Renal cortex interstitium (tissue), 11 donors: Measurements from ENCODE around the gene MICU2. TPM values are rescaled to one million over a fixed set of nuclear protein-coding genes. Genes with fewer than 3 reads are reported as not detected.
A peak's percentile ranks its signal among the peaks of the same experiment; 100 is the strongest.

ENCODE experiments used
- DNase-seq, 11 donors: peaks; one replicate each; pipeline ENCODE4 v3.0.0-alpha.2; 2013; ENCODE audit warnings: low read depth in 9 of 11, low spot score in 4 of 11; ENCODE audit errors: extremely low read depth in 1 of 11
- polyA plus RNA-seq, 3 donors: library from polyadenylated mRNA; unstranded; fragments of 120-200 nt; gene quantifications; one replicate each; pipeline ENCODE4 v1.2.1, GENCODE V29; 2013; ENCODE audit not compliant: insufficient read length in 3 of 3

MICU2 gene
- polyA plus RNA-seq, 3 donors = 92.3 to 114 (median 107) TPM

DNA sequence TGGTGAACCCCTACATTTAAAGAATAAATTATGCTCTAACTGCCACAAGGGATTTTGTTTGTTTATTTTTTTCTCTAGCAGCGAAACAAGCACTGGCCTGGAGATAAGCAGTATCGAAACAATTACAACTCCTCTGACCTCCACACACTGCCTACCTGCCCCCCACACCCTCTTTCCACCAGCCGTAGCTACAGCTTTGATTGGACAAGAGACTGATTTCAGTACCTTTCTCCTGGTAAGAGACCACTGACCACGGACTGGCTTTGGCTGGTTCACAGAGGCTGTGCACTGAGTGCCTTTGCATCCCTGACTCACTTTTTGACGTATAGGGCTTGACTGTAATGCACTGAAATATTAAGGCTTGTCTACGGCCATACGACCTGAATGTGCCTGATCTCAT, 137.4 kb downstream of the MICU2 start:
- no peak for DNase-seq

DNA sequence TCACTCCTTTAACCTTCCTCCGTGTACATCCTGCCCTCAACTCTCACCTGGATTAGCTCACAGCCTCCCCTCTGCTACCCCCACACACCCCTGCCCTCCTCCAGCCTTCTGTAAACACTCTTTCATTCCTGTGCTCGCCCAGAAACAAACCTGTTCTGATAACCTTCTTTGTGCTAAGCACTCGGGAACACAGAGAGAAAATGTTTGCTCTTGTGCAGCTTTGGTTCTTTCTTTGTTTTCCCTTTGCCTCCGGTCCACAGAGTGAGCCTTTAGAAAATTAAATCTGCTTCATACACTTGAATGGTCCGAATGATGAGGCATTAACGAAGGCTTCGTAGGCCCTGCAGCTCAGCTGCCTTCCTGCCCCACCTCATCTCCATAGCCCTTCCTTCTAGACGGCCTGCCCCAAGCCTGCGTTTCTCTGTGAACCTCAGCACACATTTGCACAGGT, 138.2 kb downstream of the MICU2 start:
- no peak for DNase-seq

DNA sequence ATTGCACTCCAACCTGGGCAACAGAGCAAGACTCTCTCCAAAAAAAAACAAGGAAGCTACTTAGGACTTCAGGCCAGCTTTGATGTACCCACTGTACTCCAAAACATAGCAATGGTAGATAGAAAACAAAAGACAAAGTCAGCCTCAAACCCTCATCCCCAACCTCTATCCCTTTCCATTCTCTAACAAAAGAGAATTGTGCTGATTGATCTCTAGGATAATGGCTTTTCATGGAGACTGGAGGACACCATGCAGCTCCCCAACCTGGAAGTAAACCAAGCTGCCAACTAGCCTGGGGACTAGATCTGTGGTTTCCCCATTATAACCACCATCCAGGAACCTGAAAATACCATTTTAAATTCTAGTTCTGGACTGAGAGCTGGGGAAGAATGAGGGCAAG, 140.5 kb downstream of the MICU2 start:
- DNase-seq = no peak

GRCh38 chr13:21461131-21461530, 142.8 kb downstream of the MICU2 start:
- DNase-seq = no peak

DNA sequence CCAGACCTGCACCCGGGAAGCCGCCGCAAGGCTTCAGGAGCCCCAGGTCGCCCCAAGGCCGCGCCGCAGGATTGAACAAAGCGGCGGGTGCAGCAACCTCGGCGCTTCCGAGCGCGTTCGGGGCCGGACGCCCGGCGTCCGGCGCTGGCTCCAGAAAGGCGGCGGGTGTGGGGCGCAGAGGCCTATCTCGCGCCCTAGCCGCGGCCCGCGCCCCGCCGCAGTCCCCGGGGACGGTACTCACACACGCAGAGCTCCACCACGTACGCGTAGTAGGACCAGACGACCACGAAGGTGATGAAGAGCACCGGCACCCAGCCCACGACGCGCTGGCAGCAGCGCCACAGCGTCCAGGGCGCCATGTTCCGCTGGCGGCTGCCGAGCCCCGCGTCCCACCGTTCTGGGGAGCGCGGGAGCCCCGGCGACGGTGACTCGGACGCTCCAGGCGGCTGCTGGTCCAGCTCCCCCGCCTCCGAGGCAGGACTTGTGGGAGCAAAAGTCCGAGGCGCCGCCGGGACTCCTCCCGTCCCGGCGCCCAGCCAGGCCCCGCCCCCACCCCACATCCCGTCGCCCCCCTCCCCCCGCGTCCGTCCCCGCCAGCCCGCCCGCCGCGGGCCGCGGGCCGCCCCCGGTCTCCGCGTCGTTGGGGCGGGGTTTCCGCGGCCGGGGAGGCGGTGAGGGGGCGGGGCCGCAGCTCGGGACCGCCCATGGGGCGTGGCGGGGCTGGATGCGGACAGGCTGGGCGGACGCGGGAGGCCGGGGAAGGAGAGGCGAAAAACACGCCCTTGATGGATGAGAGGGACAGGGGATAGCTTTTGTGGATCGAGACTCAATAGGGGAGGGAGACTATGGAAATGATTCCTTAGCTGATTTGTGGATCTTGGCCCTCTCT, 144.9 kb downstream of the MICU2 start, which contains the start of gene ZDHHC20:
ZDHHC20 (minus strand) TSS at position 491 of the 889 bp plus-strand sequence; CDS start at position 359, 132 bp downstream.
- peak; percentile 47 to 88 (median 74) for DNase-seq

DNA sequence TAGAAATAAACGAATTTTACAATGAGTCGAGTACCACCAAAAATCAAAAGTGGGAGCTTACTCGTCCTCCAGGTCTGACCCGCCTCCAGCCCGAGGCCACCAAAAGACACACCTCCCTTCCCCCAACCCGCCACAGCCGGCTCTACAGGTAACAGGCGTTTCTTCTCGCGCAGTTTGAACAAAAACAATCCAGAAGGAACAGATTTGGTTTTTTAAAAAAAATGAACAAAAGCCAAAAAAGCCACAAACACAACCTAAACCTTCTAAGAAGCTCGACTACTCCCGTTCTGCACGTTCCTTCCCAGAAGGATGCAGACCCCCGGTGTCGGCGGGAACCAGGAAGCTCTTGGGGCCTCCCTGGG, 145.5 kb downstream of the MICU2 start:
- peak in 6 of 11 donors; percentile 35 to 52 (median 44) for DNase-seq

- no peak for DNase-seq
These were observed 150.4 kb downstream of the MICU2 start for GRCh38 chr13:21453387-21454081.

GRCh38 chr13:21450936-21451335, 153.0 kb downstream of the MICU2 start:
- DNase-seq = no peak

DNA sequence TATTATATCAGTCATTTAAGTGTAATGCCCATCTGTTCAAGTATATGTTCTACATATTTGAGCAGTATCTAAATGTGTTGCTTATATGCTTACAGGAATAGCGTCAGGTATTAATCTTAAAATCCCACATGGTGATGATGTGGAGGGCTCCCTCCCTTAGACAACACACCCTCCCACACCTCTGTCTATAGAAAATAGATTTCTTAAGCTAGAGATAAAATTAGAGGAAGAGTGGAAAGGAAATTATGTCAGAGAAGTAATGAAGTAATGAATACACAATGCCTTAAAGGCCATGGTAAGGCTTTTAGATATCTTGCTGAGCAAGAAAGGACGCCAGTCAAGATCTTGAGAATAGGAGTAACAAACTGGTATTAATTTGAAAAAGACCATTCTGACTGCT, 157.3 kb downstream of the MICU2 start:
- no peak for DNase-seq

DNA sequence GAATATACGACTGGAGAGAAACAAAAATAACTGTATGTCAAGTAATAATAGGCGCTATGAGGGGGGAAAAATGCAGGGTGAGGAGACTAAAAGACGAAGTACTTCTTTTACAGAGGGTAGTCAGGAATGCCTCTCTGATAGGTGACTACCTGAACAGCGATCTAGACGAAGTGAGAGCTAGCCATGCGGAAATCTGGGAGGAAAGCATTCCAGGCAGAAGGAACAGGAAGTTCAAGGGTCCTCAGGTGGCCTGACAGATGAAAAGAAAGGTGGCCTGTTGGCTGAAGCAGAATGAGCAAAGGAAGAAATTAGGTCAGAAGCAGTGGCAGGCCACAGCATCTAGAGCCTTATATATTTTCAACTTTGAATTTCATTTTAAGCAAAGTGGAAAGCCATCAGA, 158.2 kb downstream of the MICU2 start:
- no peak for DNase-seq

DNA sequence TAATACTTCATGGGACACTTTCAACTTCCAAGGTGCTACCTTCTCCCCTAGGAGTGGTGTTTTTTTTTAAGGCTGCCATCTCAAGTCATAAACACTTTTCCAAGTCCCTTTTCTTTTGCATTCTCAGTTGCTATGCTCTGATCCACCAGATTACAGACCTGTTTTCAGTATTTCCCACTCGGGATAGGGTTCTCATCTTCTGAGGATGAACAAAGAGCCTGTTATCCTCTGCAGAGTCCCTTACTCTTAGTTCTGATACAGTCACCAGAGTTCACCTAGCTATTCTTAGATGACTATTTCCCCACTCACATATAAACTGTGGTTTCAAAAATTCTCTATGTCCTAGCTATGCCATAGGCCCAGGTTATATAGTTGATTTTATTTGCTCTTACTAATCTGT, 160.8 kb downstream of the MICU2 start:
- no peak for DNase-seq

Other genes with a start within 250 kb of the MICU2 start
- 10 to 100 TPM; 73.4 to 79.9 (median 74.3) TPM for gene ZDHHC20, start 144.9 kb downstream of the MICU2 start, polyA plus RNA-seq
- gene FGF9, start 66.9 kb upstream of the MICU2 start, polyA plus RNA-seq = 10 to 100 TPM; 15.4 to 24.1 (median 18.6) TPM